ENCODE measurements around the gene KIAA0753.

KIAA0753 gene

DNA sequence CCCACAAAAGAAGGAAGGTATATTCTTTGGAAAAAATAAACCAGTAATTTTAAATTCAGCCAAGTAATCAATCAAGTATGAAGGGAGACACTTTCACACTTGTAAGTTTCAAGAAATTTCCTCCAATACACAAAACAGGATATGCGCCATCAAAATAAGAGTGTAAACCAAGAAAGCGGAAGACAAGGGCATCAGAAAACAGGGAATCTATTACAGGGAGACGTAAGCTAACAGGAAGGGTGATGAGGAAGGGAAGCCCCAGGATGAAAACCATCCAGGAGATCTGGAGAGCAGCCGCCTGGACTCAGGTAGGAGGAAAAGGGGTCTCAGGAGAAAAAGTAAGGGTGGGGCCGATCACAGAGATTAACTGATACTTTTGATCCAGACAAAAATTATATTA lies 52.3 kb downstream of the KIAA0753 start:
- no peak for TF ChIP-seq CTCF (IDR thresholded peaks at IDR 0.05; ENCODE audit: insufficient read depth, low read depth, low read length, missing control alignments)
- H3K4me3 ChIP-seq (ENCODE audit: low read length): no peak overlapping the region
- no peak for DNase-seq (ENCODE audit: low read depth)

GRCh38 chr17:6587310-6587709 lies 53.2 kb downstream of the KIAA0753 start:
- H3K4me3 ChIP-seq (ENCODE audit: low read length): no peak overlapping the region
- peak; percentile 70 for DNase-seq (ENCODE audit: low read depth)
- TF ChIP-seq CTCF (IDR thresholded peaks at IDR 0.05; ENCODE audit: insufficient read depth, low read depth, low read length, missing control alignments): no peak

DNA sequence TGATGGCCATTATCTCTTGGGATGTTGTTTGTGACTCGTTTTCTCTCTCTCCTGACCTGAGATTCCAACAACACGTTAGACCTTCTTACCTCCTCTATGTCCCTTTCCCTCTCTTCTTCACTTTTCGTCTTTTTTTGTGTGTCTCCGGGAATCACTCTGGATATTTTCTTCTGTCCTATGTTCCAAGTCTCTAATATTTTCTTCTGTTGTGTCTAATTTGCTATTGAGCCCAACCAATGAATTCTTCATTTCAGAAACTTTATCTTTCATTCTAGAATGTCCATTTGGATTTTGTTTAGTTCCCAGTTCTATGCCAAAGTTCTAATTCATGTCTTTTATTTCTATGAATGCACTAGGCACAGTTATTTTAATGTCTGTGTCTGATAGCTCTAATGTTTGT lies 57.1 kb downstream of the KIAA0753 start:
- H3K4me3 ChIP-seq (ENCODE audit: low read length): no peak overlapping the region
- no peak for DNase-seq (ENCODE audit: low read depth)
- no peak for TF ChIP-seq CTCF (IDR thresholded peaks at IDR 0.05; ENCODE audit: insufficient read depth, low read depth, low read length, missing control alignments)

- TF ChIP-seq CTCF (IDR thresholded peaks at IDR 0.05; ENCODE audit: insufficient read depth, low read depth, low read length, missing control alignments): no peak
- DNase-seq (ENCODE audit: low read depth): no peak
- H3K4me3 ChIP-seq (ENCODE audit: low read length): no peak overlapping the region
Observed at GRCh38 chr17:6580625-6581024, 59.9 kb downstream of the KIAA0753 start.

- no peak for DNase-seq (ENCODE audit: low read depth)
- TF ChIP-seq CTCF (IDR thresholded peaks at IDR 0.05; ENCODE audit: insufficient read depth, low read depth, low read length, missing control alignments): no peak
Observed at GRCh38 chr17:6578491-6578890, 62.0 kb downstream of the KIAA0753 start.

DNA sequence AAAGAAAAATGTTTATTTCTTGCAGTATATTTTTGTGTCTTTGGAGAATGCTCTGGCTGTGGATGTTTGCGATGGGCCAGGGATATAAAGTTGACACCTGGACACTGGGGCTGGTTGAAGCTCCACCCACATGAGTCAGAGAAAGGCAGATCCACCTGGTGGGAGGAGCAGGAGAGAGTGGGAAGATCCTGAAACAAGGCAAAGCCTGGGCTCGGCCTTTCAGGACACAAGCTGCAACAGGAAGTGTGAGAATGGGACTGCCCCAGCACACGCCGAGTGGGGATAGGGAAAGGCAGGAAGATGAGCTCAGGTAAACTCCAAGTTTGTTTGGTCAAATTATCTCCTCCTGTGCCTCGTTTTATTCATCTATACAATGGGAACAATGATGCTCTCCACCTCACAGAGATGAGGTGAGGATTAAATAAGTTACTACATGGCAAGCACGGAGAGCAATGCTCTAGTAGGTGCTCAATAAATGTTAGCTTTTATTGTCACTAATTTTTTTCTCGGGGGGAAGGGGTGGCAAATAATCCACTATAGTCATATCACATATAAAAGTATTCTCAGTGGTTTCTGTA lies 62.7 kb downstream of the KIAA0753 start:
- DNase-seq (ENCODE audit: low read depth): peak; percentile 92
- H3K4me3 ChIP-seq (ENCODE audit: low read length): no peak overlapping the region
- no peak for TF ChIP-seq CTCF (IDR thresholded peaks at IDR 0.05; ENCODE audit: insufficient read depth, low read depth, low read length, missing control alignments)

More at GRCh38 chr17:6578491-6578890, 62.0 kb downstream of the KIAA0753 start:
- H3K4me3 ChIP-seq (ENCODE audit: low read length): no peak overlapping the region

All from epithelial cell of esophagus (primary cell).